Measurements from ENCODE around the gene MAST4. TPM values are rescaled to one million over a fixed set of nuclear protein-coding genes. Genes with fewer than 3 reads are reported as not detected.

The MAST4 gene
- total RNA-seq, 2 donors from 2014 or later = 11.0 to 11.5 TPM

- Histone ChIP-seq H3K27me3 (ENCODE audit: control insufficient read depth, insufficient read depth, low read length, poor library complexity, severe bottlenecking) (no peaks in the 10 kb centered on the region), H3K9me3 (ENCODE audit: control insufficient read depth, low read length) (peaks cover under 1% of the 10 kb centered on the region), H3K27ac (ENCODE audit: low read depth, low read length) (no peak overlapping the region), H3K9ac (ENCODE audit: extremely low read depth, low read length, poor library complexity, severe bottlenecking) (no peak overlapping the region), H3K4me1 (ENCODE audit: control insufficient read depth, insufficient read depth, low read length) (no peaks in the 10 kb centered on the region), H3K36me3 (ENCODE audit: control insufficient read depth, insufficient read depth, low read length) (no peaks in the 10 kb centered on the region), H3K4me3 (ENCODE audit: low read length) (no peak overlapping the region)
- 89 to 100% methylated on average over 1 to 2 of the region's 2 CpGs for WGBS, 2 experiments (ENCODE audit: insufficient coverage in 1 of 2, insufficient read length in 1 of 2)
- no peak overlapping the region for H3K27ac Mint-ChIP-seq
- H3K4me1 Mint-ChIP-seq = no peaks in the 10 kb centered on the region
- no peak overlapping the region for H3K4me3 Mint-ChIP-seq
- no peak for DNase-seq
- no peak for TF ChIP-seq CTCF (conservative IDR thresholded peaks at IDR 0.05)
- no peaks in the 10 kb centered on the region for H3K36me3 Mint-ChIP-seq (ENCODE audit: low read depth)
- no peaks in the 10 kb centered on the region for H3K27me3 Mint-ChIP-seq (ENCODE audit: insufficient read depth)
- H3K9me3 Mint-ChIP-seq = peaks cover 4% of the 10 kb centered on the region
Measured at GRCh38 chr5:67206461-67206860, 610.3 kb downstream of the MAST4 start.

- no peaks in the 10 kb centered on the region for H3K9me3 ChIP-seq (ENCODE audit: control insufficient read depth, low read length)
- no peak overlapping the region for H3K4me3 ChIP-seq (ENCODE audit: low read length)
- DNase-seq = no peak
- Mint-ChIP-seq H3K9me3 (peaks cover under 1% of the 10 kb centered on the region), H3K27ac (no peak overlapping the region), H3K36me3 (ENCODE audit: low read depth) (no peaks in the 10 kb centered on the region), H3K4me1 (no peaks in the 10 kb centered on the region), H3K27me3 (ENCODE audit: insufficient read depth) (no peaks in the 10 kb centered on the region), H3K4me3 (no peak overlapping the region)
- H3K27ac ChIP-seq (ENCODE audit: low read depth, low read length) = no peak overlapping the region
- no peak for TF ChIP-seq CTCF (conservative IDR thresholded peaks at IDR 0.05)
- no peaks in the 10 kb centered on the region for H3K27me3 ChIP-seq (ENCODE audit: control insufficient read depth, insufficient read depth, low read length, poor library complexity, severe bottlenecking)
- WGBS, 2 experiments (ENCODE audit: insufficient coverage in 1 of 2, insufficient read length in 1 of 2) = 85 to 93% methylated on average over 3 to 4 of the region's 4 CpGs
- H3K4me1 ChIP-seq (ENCODE audit: control insufficient read depth, insufficient read depth, low read length) = no peaks in the 10 kb centered on the region
- no peaks in the 10 kb centered on the region for H3K36me3 ChIP-seq (ENCODE audit: control insufficient read depth, insufficient read depth, low read length)
- H3K9ac ChIP-seq (ENCODE audit: extremely low read depth, low read length, poor library complexity, severe bottlenecking) = no peak overlapping the region
Measured at GRCh38 chr5:67206929-67207328, 610.7 kb downstream of the MAST4 start.

GRCh38 chr5:67208403-67208802, 612.2 kb downstream of the MAST4 start:
- Histone ChIP-seq H3K4me3 (ENCODE audit: low read length) (no peak overlapping the region), H3K4me1 (ENCODE audit: control insufficient read depth, insufficient read depth, low read length) (no peaks in the 10 kb centered on the region), H3K9ac (ENCODE audit: extremely low read depth, low read length, poor library complexity, severe bottlenecking) (no peak overlapping the region), H3K27me3 (ENCODE audit: control insufficient read depth, insufficient read depth, low read length, poor library complexity, severe bottlenecking) (no peaks in the 10 kb centered on the region), H3K9me3 (ENCODE audit: control insufficient read depth, low read length) (no peaks in the 10 kb centered on the region), H3K27ac (ENCODE audit: low read depth, low read length) (no peak overlapping the region), H3K36me3 (ENCODE audit: control insufficient read depth, insufficient read depth, low read length) (no peaks in the 10 kb centered on the region)
- WGBS, 2 experiments (ENCODE audit: insufficient coverage in 1 of 2, insufficient read length in 1 of 2) = 90 to 92% methylated on average over 2 to 3 of the region's 3 CpGs
- no peak for DNase-seq
- no peak overlapping the region for H3K4me3 Mint-ChIP-seq
- H3K9me3 Mint-ChIP-seq = no peaks in the 10 kb centered on the region
- no peaks in the 10 kb centered on the region for H3K36me3 Mint-ChIP-seq (ENCODE audit: low read depth)
- no peaks in the 10 kb centered on the region for H3K27me3 Mint-ChIP-seq (ENCODE audit: insufficient read depth)
- H3K4me1 Mint-ChIP-seq = no peaks in the 10 kb centered on the region
- H3K27ac Mint-ChIP-seq = no peak overlapping the region
- TF ChIP-seq CTCF (conservative IDR thresholded peaks at IDR 0.05) = no peak

Data from endodermal cell (in vitro differentiated cells).